Neural crest cell (in vitro differentiated cells): ENCODE data around the gene SPHK2. TPM values are rescaled to one million over a fixed set of nuclear protein-coding genes. Genes with fewer than 3 reads are reported as not detected.

Experiments used
- DNase-seq: peaks from one replicate; pipeline ENCODE4 v3.0.0; 2021; ENCODE audit warnings: low read depth, mixed read lengths, low spot score
- H3K27ac Mint-ChIP-seq: one replicate; pipeline ENCODE4 v1.8.0; 2021; ENCODE audit warnings: mild to moderate bottlenecking, mixed read lengths; ENCODE audit not compliant: unreplicated experiment
- H3K27me3 Mint-ChIP-seq: 2 replicates; pipeline ENCODE4 v1.8.0; 2021; ENCODE audit warnings: low read depth, mild to moderate bottlenecking, mixed read lengths
- H3K36me3 Mint-ChIP-seq: 2 replicates; pipeline ENCODE4 v1.8.0; 2021; ENCODE audit warnings: low read depth, mild to moderate bottlenecking, mixed read lengths
- H3K4me1 Mint-ChIP-seq: 2 replicates; pipeline ENCODE4 v1.8.0; 2021; ENCODE audit warnings: mixed read lengths
- H3K4me3 Mint-ChIP-seq: one replicate; pipeline ENCODE4 v1.8.0; 2021; ENCODE audit warnings: mild to moderate bottlenecking, mixed read lengths
- H3K9me3 Mint-ChIP-seq: 2 replicates; pipeline ENCODE4 v1.8.0; 2021; ENCODE audit warnings: mixed read lengths
- total RNA-seq: library from RNA; stranded (reverse); gene quantifications from 2 replicates; pipeline ENCODE4 v1.2.1, GENCODE V29; 2021
- TF ChIP-seq, protein P1 (sequence below): fragments of 200-600 bp; sonication (generic); conservative IDR thresholded peaks from 2 replicates; pipeline ENCODE4 v1.5.0; 2021; ENCODE audit warnings: antibody characterized with exemption, mild to moderate bottlenecking

The SPHK2 gene
- total RNA-seq, 1 donor from 2014 or later, result 50.3 TPM

DNA sequence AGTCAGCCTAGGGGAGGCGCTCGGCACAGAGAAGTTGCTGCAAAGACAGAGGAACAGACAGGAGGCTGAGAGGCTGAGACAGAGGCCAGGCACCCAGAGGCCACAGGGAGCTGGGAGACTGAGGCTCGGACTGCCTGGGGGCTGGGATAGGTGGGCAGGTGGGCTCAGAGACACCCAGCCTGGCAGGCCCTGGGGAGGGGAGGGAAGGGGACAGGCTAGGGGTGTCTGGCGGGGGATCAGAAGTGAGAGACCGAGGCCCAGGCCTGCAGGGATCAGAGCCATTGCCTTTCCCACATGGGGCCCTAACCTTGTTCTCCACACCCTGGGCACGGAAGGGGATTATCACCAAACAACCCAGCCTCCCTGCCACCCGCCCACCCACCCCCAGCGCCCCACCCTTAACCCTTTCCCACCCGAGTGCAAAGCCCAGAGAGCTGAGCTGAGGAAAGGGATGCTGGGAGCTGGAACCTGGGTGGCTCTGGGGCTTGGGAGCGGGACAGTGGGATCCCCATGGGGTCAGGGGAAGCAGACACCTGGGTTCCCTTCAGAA, 52.2 kb downstream of the SPHK2 start:
- H3K36me3 Mint-ChIP-seq, result no peaks in the 10 kb centered on the region
- peak overlapping the region; percentile 57 for H3K27ac Mint-ChIP-seq
- peaks cover 25% of the 10 kb centered on the region for H3K4me1 Mint-ChIP-seq
- TF ChIP-seq, protein P1, sequence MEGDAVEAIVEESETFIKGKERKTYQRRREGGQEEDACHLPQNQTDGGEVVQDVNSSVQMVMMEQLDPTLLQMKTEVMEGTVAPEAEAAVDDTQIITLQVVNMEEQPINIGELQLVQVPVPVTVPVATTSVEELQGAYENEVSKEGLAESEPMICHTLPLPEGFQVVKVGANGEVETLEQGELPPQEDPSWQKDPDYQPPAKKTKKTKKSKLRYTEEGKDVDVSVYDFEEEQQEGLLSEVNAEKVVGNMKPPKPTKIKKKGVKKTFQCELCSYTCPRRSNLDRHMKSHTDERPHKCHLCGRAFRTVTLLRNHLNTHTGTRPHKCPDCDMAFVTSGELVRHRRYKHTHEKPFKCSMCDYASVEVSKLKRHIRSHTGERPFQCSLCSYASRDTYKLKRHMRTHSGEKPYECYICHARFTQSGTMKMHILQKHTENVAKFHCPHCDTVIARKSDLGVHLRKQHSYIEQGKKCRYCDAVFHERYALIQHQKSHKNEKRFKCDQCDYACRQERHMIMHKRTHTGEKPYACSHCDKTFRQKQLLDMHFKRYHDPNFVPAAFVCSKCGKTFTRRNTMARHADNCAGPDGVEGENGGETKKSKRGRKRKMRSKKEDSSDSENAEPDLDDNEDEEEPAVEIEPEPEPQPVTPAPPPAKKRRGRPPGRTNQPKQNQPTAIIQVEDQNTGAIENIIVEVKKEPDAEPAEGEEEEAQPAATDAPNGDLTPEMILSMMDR, result no peak
- DNase-seq, result no peak
- peaks cover 7% of the 10 kb centered on the region for H3K9me3 Mint-ChIP-seq
- no peaks in the 10 kb centered on the region for H3K27me3 Mint-ChIP-seq
- no peak overlapping the region for H3K4me3 Mint-ChIP-seq

DNA sequence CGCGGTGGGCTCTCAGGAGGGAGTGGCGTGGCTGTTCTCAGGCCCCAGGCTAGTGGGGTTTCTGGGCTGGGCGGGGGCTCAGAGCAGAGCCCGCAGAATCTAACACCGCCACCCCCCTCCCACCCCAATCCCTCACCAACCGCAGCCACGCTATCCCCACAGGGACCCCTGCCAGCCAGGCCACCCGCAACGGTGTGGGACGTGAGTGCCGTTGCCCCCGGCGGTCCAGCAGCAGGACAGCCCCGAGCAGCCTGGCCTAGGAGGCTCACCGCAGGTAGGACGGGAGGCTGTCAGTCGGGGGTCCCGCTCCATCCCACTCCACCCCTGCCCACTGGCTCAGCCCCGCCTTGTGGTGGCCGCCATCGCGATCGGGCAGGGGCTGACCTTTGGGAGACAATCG, 53.7 kb downstream of the SPHK2 start, which contains the start of gene NTN5:
Gene NTN5, minus strand, starts transcription at position 24 of the 400 bp plus-strand sequence. CDS start 2,031 bp downstream, outside the sequence.
- no peak for DNase-seq
- Mint-ChIP-seq H3K4me1 (peaks cover 25% of the 10 kb centered on the region), H3K27me3 (no peaks in the 10 kb centered on the region), H3K4me3 (no peak within 1 kb of the TSS), H3K27ac (peak within 1 kb of the TSS; percentile 75), H3K36me3 (no peaks in the 10 kb centered on the region), H3K9me3 (peaks cover 7% of the 10 kb centered on the region)
- TF ChIP-seq, protein P1, result no peak

DNA sequence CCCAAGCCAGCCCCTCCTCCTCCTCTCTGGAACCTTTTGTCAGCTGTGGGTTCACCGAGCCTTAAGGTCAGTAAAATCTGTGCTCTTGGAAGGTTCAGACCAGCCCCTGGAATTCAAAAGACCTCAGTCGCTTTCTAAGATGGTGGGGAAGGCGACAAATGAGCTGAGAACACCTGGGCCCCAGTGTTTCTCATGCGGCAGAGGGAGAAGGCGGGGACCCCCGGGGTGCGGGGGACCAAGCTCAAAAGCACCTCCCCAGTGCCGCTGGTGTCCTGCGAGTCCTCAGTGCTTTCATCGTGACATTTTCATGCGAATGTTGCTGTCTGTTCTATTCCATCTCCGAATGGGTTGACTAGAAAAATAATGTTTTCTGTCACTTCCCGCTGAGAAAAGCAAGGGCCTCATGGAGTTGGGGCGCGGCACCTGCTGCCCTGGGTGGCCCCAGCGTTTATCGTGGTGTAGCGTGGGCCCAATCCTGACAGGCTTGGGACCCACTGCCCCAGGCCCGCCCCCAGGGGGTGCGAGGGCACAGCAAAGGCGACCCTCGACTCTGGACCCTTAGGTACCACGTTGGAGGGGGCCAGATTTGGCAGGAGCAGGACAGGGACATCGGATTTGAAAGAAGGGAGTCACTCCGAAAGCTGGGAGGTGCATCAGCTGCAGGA, 54.3 kb downstream of the SPHK2 start:
- H3K9me3 Mint-ChIP-seq, result peaks cover 7% of the 10 kb centered on the region
- H3K27ac Mint-ChIP-seq, result peak overlapping the region; percentile 75
- no peak overlapping the region for H3K4me3 Mint-ChIP-seq
- H3K27me3 Mint-ChIP-seq, result no peaks in the 10 kb centered on the region
- no peak for DNase-seq
- peaks cover 25% of the 10 kb centered on the region for H3K4me1 Mint-ChIP-seq
- no peaks in the 10 kb centered on the region for H3K36me3 Mint-ChIP-seq
- TF ChIP-seq, protein P1, result no peak

DNA sequence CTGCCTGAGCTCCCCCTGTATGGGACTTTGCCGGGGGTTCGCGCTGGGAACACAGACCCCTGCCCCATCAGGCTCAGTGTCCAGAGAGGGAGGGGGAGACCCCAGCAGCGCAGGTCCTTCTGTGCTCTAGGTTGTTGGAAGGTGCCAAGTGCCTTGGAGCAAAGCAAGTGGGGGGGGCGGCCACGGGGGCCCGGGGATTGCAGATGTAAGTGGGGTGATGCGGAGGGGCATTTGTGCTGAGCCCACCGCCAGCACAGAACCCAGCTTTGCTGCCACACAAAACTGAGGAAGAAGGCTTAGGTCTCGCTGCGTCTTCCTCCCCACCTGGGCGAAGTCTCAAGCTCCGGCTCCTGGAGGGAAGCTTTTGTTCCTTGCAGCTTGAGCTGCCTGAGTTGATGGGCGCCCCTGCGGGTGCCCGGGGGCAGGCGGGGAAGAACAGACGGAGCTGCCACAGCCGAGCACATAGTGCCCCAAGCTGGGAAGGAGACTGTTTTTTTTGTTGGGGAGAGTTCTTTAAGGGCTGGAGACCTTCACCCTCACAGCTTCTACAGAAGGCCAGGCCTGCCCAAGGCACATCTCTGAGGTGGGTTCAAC, 55.0 kb downstream of the SPHK2 start:
- TF ChIP-seq, protein P1, result no peak
- Mint-ChIP-seq H3K36me3 (no peaks in the 10 kb centered on the region), H3K4me1 (peaks cover 25% of the 10 kb centered on the region), H3K27me3 (no peaks in the 10 kb centered on the region), H3K27ac (no peak overlapping the region), H3K4me3 (no peak overlapping the region), H3K9me3 (peaks cover 4% of the 10 kb centered on the region)
- DNase-seq, result no peak

DNA sequence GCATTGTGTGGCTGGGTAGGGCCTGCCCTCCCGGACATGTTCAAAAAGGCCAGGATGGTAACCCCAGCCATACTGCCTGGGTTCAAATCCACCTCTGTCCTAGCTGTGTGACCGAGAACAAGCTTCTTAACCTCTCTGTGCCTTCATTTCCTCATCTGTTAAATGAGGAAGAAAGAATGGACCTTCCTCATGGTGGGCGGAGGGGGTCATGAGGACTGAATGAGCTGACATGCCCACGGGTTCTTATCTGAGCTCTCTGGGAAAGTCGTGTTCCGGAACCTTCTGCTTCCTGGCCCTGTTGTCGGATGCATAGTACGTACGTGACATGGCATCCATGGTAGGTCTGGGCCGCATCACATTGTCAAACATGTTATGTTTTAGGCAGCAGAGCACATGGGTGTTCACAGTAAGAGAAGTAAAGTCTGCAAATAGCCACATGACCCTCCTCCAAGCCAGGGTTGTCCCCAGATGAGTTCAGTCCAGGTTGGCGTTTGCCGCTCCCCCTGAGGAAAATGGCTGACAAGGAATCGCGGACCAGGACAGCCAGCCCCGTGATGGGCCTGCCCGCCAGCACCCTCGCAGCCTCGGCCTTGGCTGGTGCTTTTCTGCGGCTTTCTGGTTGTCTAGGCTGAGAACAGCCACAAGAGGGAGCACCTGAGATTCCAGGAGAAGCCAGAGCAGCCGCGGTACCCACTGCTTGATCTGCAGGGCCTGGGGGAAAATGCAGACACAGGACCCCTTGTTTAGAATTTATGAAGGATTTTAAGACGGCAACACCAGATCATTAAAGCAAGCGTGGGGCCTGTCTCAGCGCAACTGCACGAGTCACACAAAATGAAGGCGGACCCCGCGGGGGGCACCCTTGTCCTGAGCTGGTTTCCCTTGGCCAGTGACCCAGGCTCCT, 55.9 kb downstream of the SPHK2 start:
- Mint-ChIP-seq H3K27me3 (no peaks in the 10 kb centered on the region), H3K36me3 (no peaks in the 10 kb centered on the region), H3K4me3 (peak overlapping the region; percentile 29), H3K9me3 (no peaks in the 10 kb centered on the region), H3K27ac (peak overlapping the region; percentile 86), H3K4me1 (peaks cover 25% of the 10 kb centered on the region)
- DNase-seq, result peak; percentile 88
- TF ChIP-seq, protein P1, result peak; percentile 89
